Measurements from ENCODE around the gene TSKU.

DNA sequence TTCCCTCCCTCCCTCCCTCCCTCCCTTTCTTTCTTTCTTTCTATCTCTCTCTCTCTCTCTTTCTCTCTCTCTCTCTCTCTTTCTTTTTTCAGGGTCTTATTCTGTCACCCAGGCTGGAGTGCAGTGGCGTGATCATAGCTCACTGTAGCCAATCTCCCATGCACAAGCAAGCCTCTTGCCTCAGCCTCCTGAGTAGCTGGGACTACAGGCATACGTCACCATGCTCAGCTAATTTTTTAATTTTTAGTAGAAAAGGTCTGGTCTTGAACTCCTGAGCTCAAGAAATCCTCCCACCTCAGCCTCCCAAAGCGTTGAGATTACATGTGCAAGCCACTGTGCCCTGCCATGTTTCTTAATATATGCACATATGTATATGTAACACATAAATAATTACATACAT, 19.0 kb downstream of the TSKU start:
- TF ChIP-seq EZH2 (IDR thresholded peaks at IDR 0.05): no peak
- no peak for TF ChIP-seq POLR2AphosphoS5 (IDR thresholded peaks at IDR 0.05; ENCODE audit: borderline replicate concordance, low read depth, low read length)
- TF ChIP-seq FOXP2 (optimal IDR thresholded peaks at IDR 0.05; ENCODE audit: control extremely low read depth, extremely low read length, insufficient read depth): no peak

Measured in SK-N-MC (cell line).